SU-DHL-6 (cell line): Measurements from ENCODE around the gene PCDHGB7.
A peak's percentile ranks its signal among the peaks of the same experiment; 100 is the strongest.
"Not testable (repeated sequence)": the region's sequence is repeated elsewhere in the genome, so short reads cannot be mapped to it uniquely, and the experiment has no call there.

Experiments used
- H2AFZ ChIP-seq: fragments of 200-600 bp; sonication (generic); 2 replicates; pipeline ENCODE4 v1.6.1; 2014; ENCODE audit warnings: low read depth, mild to moderate bottlenecking, moderate library complexity, mixed read lengths, antibody characterized with exemption, low read length; ENCODE audit not compliant: severe bottlenecking
- H3F3A ChIP-seq: fragments of 200-600 bp; shearing (Covaris generic); 2 replicates; pipeline ENCODE4 v1.6.0; 2016; ENCODE audit warnings: antibody characterized with exemption, mild to moderate bottlenecking; ENCODE audit not compliant: insufficient read depth
- H3K27ac ChIP-seq: fragments of 200-600 bp; sonication (generic); 2 replicates; pipeline ENCODE4 v1.5.1; 2016; ENCODE audit warnings: low read depth, mild to moderate bottlenecking, low read length, moderate library complexity, mixed read lengths
- H3K27me3 ChIP-seq: fragments of 200-600 bp; sonication (generic), shearing (Covaris generic); 2 replicates; pipeline ENCODE4 v1.6.0; 2014; ENCODE audit warnings: mild to moderate bottlenecking, low read length
- H3K36me3 ChIP-seq: fragments of 200-600 bp; sonication (generic); 2 replicates; pipeline ENCODE4 v1.6.1; 2014; ENCODE audit warnings: mild to moderate bottlenecking, low read length, mixed read lengths
- H3K4me2 ChIP-seq: fragments of 300-600, 200-600 bp; shearing (Covaris generic), sonication (generic); 2 replicates; pipeline ENCODE4 v1.6.0; 2014; ENCODE audit warnings: low read length, low read depth, mild to moderate bottlenecking; ENCODE audit not compliant: poor library complexity, severe bottlenecking
- H3K4me3 ChIP-seq: fragments of 200-600 bp; sonication (generic); 2 replicates; pipeline ENCODE4 v1.5.1; 2014; ENCODE audit warnings: antibody characterized with exemption, low read length, mild to moderate bottlenecking, mixed read lengths; ENCODE audit not compliant: insufficient read depth, poor library complexity, severe bottlenecking
- H3K79me2 ChIP-seq: fragments of 200-600 bp; sonication (generic); 2 replicates; pipeline ENCODE4 v1.6.1; 2014; ENCODE audit warnings: mild to moderate bottlenecking, low read length, moderate library complexity; ENCODE audit not compliant: insufficient read depth
- H3K9ac ChIP-seq: fragments of 200-600 bp; sonication (generic); 2 replicates; pipeline ENCODE4 v1.7.0; 2014; ENCODE audit warnings: mild to moderate bottlenecking, low read length
- H3K9me2 ChIP-seq: fragments of 200-600 bp; sonication (generic); replicated peaks from 2 replicates; pipeline ENCODE4 v1.6.1; 2014; ENCODE audit warnings: low read length; ENCODE audit not compliant: insufficient read depth
- H3K9me3 ChIP-seq: fragments of 200-600 bp; sonication (generic); 2 replicates; pipeline ENCODE4 v1.6.1; 2014; ENCODE audit warnings: low read length, mixed read lengths; ENCODE audit not compliant: insufficient read depth
- H4K20me1 ChIP-seq: fragments of 200-600 bp; sonication (generic); 2 replicates; pipeline ENCODE4 v1.6.1; 2014; ENCODE audit warnings: low read depth, mild to moderate bottlenecking, antibody characterized with exemption, low read length, moderate library complexity, mixed read lengths
- CTCF ChIP-seq: fragments of 200-600 bp; sonication (generic); IDR thresholded peaks from one replicate; pipeline ENCODE4 v1.5.1; 2017; ENCODE audit warnings: antibody characterized with exemption, mild to moderate bottlenecking, low read length, moderate library complexity; ENCODE audit not compliant: insufficient read depth, poor library complexity, severe bottlenecking
- EZH2phosphoT487 ChIP-seq: fragments of 200-600 bp; sonication (generic), shearing (Covaris generic); conservative IDR thresholded peaks from 2 replicates; pipeline ENCODE4 v1.6.1; 2018; ENCODE audit warnings: mild to moderate bottlenecking, antibody characterized with exemption, low read length, moderate library complexity, mixed read lengths

PCDHGB7 gene

DNA sequence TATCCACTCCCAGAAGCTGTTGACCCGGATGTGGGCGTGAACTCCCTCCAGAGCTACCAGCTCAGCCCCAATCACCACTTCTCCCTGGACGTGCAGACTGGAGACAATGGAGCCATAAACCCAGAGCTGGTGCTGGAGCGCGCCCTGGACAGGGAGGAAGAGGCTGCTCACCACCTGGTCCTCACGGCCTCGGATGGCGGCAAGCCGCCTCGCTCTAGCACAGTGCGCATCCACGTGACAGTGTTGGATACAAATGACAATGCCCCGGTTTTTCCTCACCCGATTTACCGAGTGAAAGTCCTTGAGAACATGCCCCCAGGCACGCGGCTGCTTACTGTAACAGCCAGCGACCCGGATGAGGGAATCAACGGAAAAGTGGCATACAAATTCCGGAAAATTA is 24.2 kb upstream of the PCDHGB7 start:
- Histone ChIP-seq H3K79me2 (no peaks in the 10 kb centered on the region), H3F3A (no peaks in the 10 kb centered on the region; the same call in none of the 2 replicates), H3K9ac (no peak overlapping the region), H3K36me3 (no peaks in the 10 kb centered on the region), H4K20me1 (no peaks in the 10 kb centered on the region), H3K4me2 (no peak overlapping the region), H2AFZ (no peak overlapping the region), H3K27me3 (no peaks in the 10 kb centered on the region), H3K27ac (no peak overlapping the region), H3K9me2 (no peaks in the 10 kb centered on the region), H3K9me3 (no peaks in the 10 kb centered on the region; the same call in 1 of the 2 replicates), H3K4me3 (no peak overlapping the region)
- TF ChIP-seq CTCF = no peak
- TF ChIP-seq EZH2phosphoT487 = no peak

- not testable (repeated sequence) for H3K27ac ChIP-seq, H3K4me2 ChIP-seq, H3K9me2 ChIP-seq, H3K79me2 ChIP-seq, H3F3A ChIP-seq, H3K9ac ChIP-seq, H3K36me3 ChIP-seq, H2AFZ ChIP-seq, H4K20me1 ChIP-seq, H3K27me3 ChIP-seq, H3K4me3 ChIP-seq
- H3K9me3 ChIP-seq = peaks cover 12% of the 10 kb centered on the region; the same call in 1 of the 2 replicates
These were observed 22.9 kb upstream of the PCDHGB7 start for GRCh38 chr5:141394401-141395187.

- peak within 1 kb of the TSS; percentile 35 for H3K4me3 ChIP-seq
- not testable (repeated sequence) for H2AFZ ChIP-seq, H3K27ac ChIP-seq, H3F3A ChIP-seq, H4K20me1 ChIP-seq, H3K9me2 ChIP-seq, H3K79me2 ChIP-seq, H3K9ac ChIP-seq, H3K27me3 ChIP-seq
- TF ChIP-seq CTCF = peak; percentile 13
- H3K4me2 ChIP-seq = peak within 1 kb of the TSS; percentile 26
- H3K9me3 ChIP-seq = peaks cover 21% of the 10 kb centered on the region; the same call in 1 of the 2 replicates
- peaks cover 10% of the 10 kb centered on the region; the same call in 1 of the 2 replicates for H3K36me3 ChIP-seq
These were observed 19.5 kb upstream of the PCDHGB7 start, which contains the start of gene PCDHGB5 for GRCh38 chr5:141397756-141398551. Gene PCDHGB5, plus strand, starts transcription at chr5:141397947. Its CDS starts 181 bp downstream, at chr5:141398128.
